Cardiac muscle cell (in vitro differentiated cells and primary cell): Measurements from ENCODE around the gene CPZ. TPM values are rescaled to one million over a fixed set of nuclear protein-coding genes. Genes with fewer than 3 reads are reported as not detected.
"Not testable (repeated sequence)": the region's sequence is repeated elsewhere in the genome, so short reads cannot be mapped to it uniquely, and the experiment has no call there.

Experiments
- DNase-seq, 2 donors: peaks; one replicate each; pipeline versions ENCODE4 v3.0.0 to v3.0.0-alpha.2; 2010 to 2017; ENCODE audit warnings: low read depth in 1 of 2, low spot score in 1 of 2
- H3K27ac ChIP-seq: fragments of 200-600 bp; sonication (generic); 2 replicates; pipeline ENCODE4 v1.5.1; 2016
- H3K27me3 ChIP-seq: fragments of 200-600 bp; sonication (generic); 2 replicates; pipeline ENCODE4 v1.6.0; 2016; ENCODE audit warnings: control low read depth
- H3K36me3 ChIP-seq: fragments of 200-600 bp; sonication (generic); 2 replicates; pipeline ENCODE4 v1.5.1; 2016; ENCODE audit warnings: control low read depth
- H3K4me1 ChIP-seq: fragments of 200-600 bp; sonication (generic); 2 replicates; pipeline ENCODE4 v1.8.1; 2017; ENCODE audit warnings: low read depth, mild to moderate bottlenecking, mixed run types
- H3K4me3 ChIP-seq: fragments of 200-600 bp; sonication (generic); 2 replicates; pipeline ENCODE4 v1.5.1; 2016; ENCODE audit warnings: mild to moderate bottlenecking
- H3K9me3 ChIP-seq: fragments of 200-600 bp; sonication (generic); 2 replicates; pipeline ENCODE4 v1.5.1; 2017; ENCODE audit warnings: low read depth, mild to moderate bottlenecking, control low read depth
- polyA plus RNA-seq: library from polyadenylated mRNA; unstranded; fragments of >200 nt; fragmentation: Nextera tagmentation; extraction: Ambion mirVana; gene quantifications from 2 replicates; pipeline ENCODE4 v1.2.1, GENCODE V29; 2016
- total RNA-seq: library from RNA; depleted of rRNA; stranded (reverse); fragments of >200 nt; gene quantifications from 2 replicates; pipeline ENCODE4 v1.2.3, GENCODE V29; 2016
- TF ChIP-seq, protein P1 (sequence below): IDR thresholded peaks from 2 replicates; pipeline ENCODE4 v1.5.1; 2012; ENCODE audit warnings: low read depth, mild to moderate bottlenecking, low read length

Gene CPZ
- total and polyA plus RNA-seq, 2 experiments from 2014 or later, result 4.7 to 12.0 TPM

- H3K9me3 ChIP-seq, result no peaks in the 10 kb centered on the region
- peaks cover 32% of the 10 kb centered on the region for H3K27me3 ChIP-seq
- no peak for DNase-seq
- H3K4me3 ChIP-seq, result no peak overlapping the region
- no peaks in the 10 kb centered on the region for H3K4me1 ChIP-seq
- H3K36me3 ChIP-seq, result no peaks in the 10 kb centered on the region
- TF ChIP-seq, protein P1, sequence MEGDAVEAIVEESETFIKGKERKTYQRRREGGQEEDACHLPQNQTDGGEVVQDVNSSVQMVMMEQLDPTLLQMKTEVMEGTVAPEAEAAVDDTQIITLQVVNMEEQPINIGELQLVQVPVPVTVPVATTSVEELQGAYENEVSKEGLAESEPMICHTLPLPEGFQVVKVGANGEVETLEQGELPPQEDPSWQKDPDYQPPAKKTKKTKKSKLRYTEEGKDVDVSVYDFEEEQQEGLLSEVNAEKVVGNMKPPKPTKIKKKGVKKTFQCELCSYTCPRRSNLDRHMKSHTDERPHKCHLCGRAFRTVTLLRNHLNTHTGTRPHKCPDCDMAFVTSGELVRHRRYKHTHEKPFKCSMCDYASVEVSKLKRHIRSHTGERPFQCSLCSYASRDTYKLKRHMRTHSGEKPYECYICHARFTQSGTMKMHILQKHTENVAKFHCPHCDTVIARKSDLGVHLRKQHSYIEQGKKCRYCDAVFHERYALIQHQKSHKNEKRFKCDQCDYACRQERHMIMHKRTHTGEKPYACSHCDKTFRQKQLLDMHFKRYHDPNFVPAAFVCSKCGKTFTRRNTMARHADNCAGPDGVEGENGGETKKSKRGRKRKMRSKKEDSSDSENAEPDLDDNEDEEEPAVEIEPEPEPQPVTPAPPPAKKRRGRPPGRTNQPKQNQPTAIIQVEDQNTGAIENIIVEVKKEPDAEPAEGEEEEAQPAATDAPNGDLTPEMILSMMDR, result no peak
- H3K27ac ChIP-seq, result no peak overlapping the region
Observed at GRCh38 chr4:8575457-8575856, 17.1 kb upstream of the CPZ start.

DNA sequence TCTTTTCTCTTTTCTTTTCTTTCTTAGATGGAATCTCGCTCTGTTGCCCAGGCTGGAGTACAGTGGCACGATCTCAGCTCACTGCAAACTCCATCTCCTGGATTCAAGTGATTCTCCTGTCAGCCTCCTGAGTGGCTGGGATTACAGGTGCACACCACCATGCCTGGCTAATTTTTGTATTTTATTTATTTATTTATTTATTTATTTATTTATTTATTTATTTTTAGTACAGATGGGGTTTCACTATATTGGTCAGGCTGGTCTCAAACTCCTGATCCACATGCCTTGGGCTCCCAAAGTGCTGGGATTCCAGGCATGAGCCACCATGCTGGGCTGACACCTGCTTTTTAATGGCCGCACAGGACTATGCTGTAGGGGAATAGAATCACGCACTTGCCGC lies 16.0 kb upstream of the CPZ start:
- not testable (repeated sequence) for H3K4me3 ChIP-seq, H3K36me3 ChIP-seq, DNase-seq, H3K27ac ChIP-seq, H3K9me3 ChIP-seq, H3K4me1 ChIP-seq
- H3K27me3 ChIP-seq, result peaks cover 41% of the 10 kb centered on the region

GRCh38 chr4:8577046-8577445 lies 15.5 kb upstream of the CPZ start:
- no peak overlapping the region for H3K4me3 ChIP-seq
- peaks cover 46% of the 10 kb centered on the region for H3K27me3 ChIP-seq
- DNase-seq, result no peak
- no peaks in the 10 kb centered on the region for H3K9me3 ChIP-seq
- TF ChIP-seq, protein P1, result no peak
- H3K36me3 ChIP-seq, result no peaks in the 10 kb centered on the region
- no peak overlapping the region for H3K27ac ChIP-seq
- H3K4me1 ChIP-seq, result no peaks in the 10 kb centered on the region

GRCh38 chr4:8577972-8578371 lies 14.6 kb upstream of the CPZ start:
- H3K9me3 ChIP-seq, result no peaks in the 10 kb centered on the region
- H3K27me3 ChIP-seq, result peaks cover 55% of the 10 kb centered on the region
- DNase-seq, result no peak
- no peak overlapping the region for H3K4me3 ChIP-seq
- no peak overlapping the region for H3K27ac ChIP-seq
- no peaks in the 10 kb centered on the region for H3K4me1 ChIP-seq
- no peaks in the 10 kb centered on the region for H3K36me3 ChIP-seq
- TF ChIP-seq, protein P1, result no peak

DNA sequence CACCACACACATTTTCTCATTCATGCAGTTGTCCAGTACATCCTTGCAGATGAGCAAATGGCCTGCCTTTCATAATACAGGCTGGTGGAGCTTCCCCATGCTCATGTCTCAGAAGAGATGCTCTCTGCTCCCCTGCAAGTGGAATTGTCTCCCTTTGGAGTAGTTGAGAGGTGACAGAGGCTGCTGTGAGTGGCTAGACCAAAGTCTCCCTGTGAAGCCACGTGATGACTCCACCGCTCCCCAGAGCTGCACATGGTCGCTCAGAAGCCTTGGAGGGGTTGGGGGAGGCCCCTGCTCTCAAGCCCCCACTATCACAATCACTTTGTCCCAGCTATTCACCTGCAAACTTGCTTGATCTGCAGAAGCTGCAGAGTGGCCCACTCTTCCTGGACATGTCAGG lies 13.8 kb upstream of the CPZ start:
- H3K27me3 ChIP-seq, result peaks cover 62% of the 10 kb centered on the region
- TF ChIP-seq, protein P1, result no peak
- H3K9me3 ChIP-seq, result no peaks in the 10 kb centered on the region
- no peak overlapping the region for H3K4me3 ChIP-seq
- H3K36me3 ChIP-seq, result no peaks in the 10 kb centered on the region
- DNase-seq, result no peak
- no peak overlapping the region for H3K27ac ChIP-seq
- H3K4me1 ChIP-seq, result no peaks in the 10 kb centered on the region

GRCh38 chr4:8579526-8580320 lies 12.8 kb upstream of the CPZ start:
- Histone ChIP-seq H3K27ac (no peak overlapping the region), H3K27me3 (peaks cover 71% of the 10 kb centered on the region), H3K36me3 (no peaks in the 10 kb centered on the region), H3K4me1 (no peaks in the 10 kb centered on the region), H3K9me3 (no peaks in the 10 kb centered on the region), H3K4me3 (no peak overlapping the region)
- no peak for DNase-seq
- TF ChIP-seq, protein P1, result no peak
